Measurements from ENCODE around the gene NFATC1.

The NFATC1 gene

GRCh38 chr18:79459946-79460480 is 64.3 kb downstream of the NFATC1 start:
- no peak for DNase-seq

GRCh38 chr18:79460481-79461300 is 65.0 kb downstream of the NFATC1 start:
- DNase-seq, result no peak

- no peak for DNase-seq
Measured at GRCh38 chr18:79461627-79462026, 65.9 kb downstream of the NFATC1 start.

GRCh38 chr18:79463424-79463960 is 67.8 kb downstream of the NFATC1 start:
- no peak for DNase-seq

- DNase-seq, result no peak
Measured at GRCh38 chr18:79465392-79465991, 69.8 kb downstream of the NFATC1 start.

- DNase-seq, result no peak
Measured at GRCh38 chr18:79466591-79466990, 70.9 kb downstream of the NFATC1 start.

GRCh38 chr18:79467126-79467525 is 71.4 kb downstream of the NFATC1 start:
- DNase-seq, result no peak

- DNase-seq, result no peak
Measured at GRCh38 chr18:79468119-79468789, 72.5 kb downstream of the NFATC1 start.

- no peak for DNase-seq
Measured at GRCh38 chr18:79469309-79469708, 73.6 kb downstream of the NFATC1 start.

- DNase-seq, result no peak
Measured at GRCh38 chr18:79469751-79470505, 74.2 kb downstream of the NFATC1 start.

- no peak for DNase-seq
Measured at GRCh38 chr18:79470547-79470946, 74.8 kb downstream of the NFATC1 start.

- DNase-seq, result no peak
Measured at GRCh38 chr18:79471046-79471445, 75.3 kb downstream of the NFATC1 start.

- no peak for DNase-seq
Measured at GRCh38 chr18:79471597-79471996, 75.9 kb downstream of the NFATC1 start.

GRCh38 chr18:79472176-79472575 is 76.4 kb downstream of the NFATC1 start:
- no peak for DNase-seq

- DNase-seq, result no peak
Measured at GRCh38 chr18:79472946-79473345, 77.2 kb downstream of the NFATC1 start.

- no peak for DNase-seq
Measured at GRCh38 chr18:79476031-79476917, 80.5 kb downstream of the NFATC1 start.

GRCh38 chr18:79476918-79477571 is 81.3 kb downstream of the NFATC1 start:
- DNase-seq, result no peak

GRCh38 chr18:79477711-79478483 is 82.2 kb downstream of the NFATC1 start:
- DNase-seq, result no peak

- DNase-seq, result no peak
Measured at GRCh38 chr18:79478484-79479115, 82.9 kb downstream of the NFATC1 start.

All from NCI-H82 (cell line).